ENCODE data around the gene MCC.

MCC gene

DNA sequence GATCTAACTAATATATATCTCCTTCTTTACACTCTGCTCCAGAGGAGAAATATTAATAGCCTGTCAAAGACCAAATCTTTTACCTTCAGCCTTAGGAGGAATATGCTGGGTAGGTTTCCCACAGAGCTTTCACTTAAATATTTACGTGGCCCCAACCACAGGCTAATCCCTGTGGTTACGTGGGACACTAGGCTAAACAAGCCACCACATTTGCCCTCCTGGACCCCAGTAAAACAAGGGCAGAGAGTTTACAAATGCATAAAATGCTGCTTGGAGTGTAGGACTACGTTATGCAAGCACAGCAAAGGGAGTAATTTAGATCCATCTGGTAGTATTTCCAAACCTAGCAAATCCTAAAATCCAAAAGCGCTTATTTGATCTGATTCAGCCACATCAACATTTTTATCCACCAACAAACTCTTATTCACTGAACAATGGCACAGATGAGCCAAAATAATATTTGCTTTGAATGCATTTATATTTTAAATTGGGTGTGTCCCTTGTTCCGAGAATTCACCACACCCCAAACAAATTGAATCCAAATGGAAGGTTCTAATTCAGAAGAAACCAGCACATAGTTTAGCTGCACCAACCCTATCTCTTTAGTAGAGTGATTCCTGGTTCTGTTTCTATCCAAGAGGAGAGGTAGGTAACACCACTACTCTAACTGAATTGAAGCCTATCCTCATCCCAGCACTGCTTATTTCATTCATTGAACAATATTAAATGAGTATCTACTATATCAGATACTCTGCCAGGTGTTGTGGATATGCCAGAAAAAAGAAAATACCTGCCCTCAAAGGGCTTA, 232.5 kb downstream of the MCC start:
- no peaks in the 10 kb centered on the region for H3K9me3 ChIP-seq (ENCODE audit: low read length)
- no peak overlapping the region for H3K27ac ChIP-seq (ENCODE audit: low read depth, low read length)
- H3K4me3 ChIP-seq (ENCODE audit: low read depth in 1 of 2, low read length in 2 of 2), result no peak overlapping the region
- H3K4me1 ChIP-seq (ENCODE audit: insufficient read depth, low read length), result no peaks in the 10 kb centered on the region
- no peaks in the 10 kb centered on the region for H3K27me3 ChIP-seq (ENCODE audit: control insufficient read depth in 1 of 2, insufficient read depth in 2 of 2, low read length in 2 of 2)
- H3K9ac ChIP-seq (ENCODE audit: low read length), result no peak overlapping the region
- H3K36me3 ChIP-seq (ENCODE audit: insufficient read depth, low read length), result no peaks in the 10 kb centered on the region

DNA sequence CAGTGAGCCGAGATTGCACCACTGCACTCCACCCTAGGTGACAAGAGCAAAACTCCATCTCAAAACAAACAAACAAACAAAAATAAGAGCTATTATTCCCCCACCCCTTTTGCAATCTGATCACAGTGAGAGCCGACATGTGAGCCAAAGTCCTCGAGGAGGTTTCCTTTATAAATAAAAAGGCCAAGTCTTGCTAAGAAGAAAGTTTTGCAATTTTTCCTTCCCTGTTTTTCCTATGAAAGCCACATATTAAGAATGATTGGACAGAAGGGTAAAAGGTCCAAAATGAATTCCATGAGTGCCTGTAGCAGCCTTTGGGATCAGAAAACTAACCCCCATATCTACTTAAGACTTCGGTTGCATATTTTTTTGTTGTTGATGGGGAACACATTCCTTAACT, 233.1 kb downstream of the MCC start:
- Histone ChIP-seq H3K27ac (ENCODE audit: low read depth, low read length) (no peak overlapping the region), H3K4me3 (ENCODE audit: low read depth in 1 of 2, low read length in 2 of 2) (no peak overlapping the region), H3K36me3 (ENCODE audit: insufficient read depth, low read length) (no peaks in the 10 kb centered on the region), H3K4me1 (ENCODE audit: insufficient read depth, low read length) (peaks cover 2% of the 10 kb centered on the region), H3K9ac (ENCODE audit: low read length) (no peak overlapping the region), H3K9me3 (ENCODE audit: low read length) (no peaks in the 10 kb centered on the region), H3K27me3 (ENCODE audit: control insufficient read depth in 1 of 2, insufficient read depth in 2 of 2, low read length in 2 of 2) (no peaks in the 10 kb centered on the region)

- Histone ChIP-seq H3K4me1 (ENCODE audit: insufficient read depth, low read length) (peaks cover 11% of the 10 kb centered on the region), H3K27ac (ENCODE audit: low read depth, low read length) (no peak overlapping the region), H3K36me3 (ENCODE audit: insufficient read depth, low read length) (no peaks in the 10 kb centered on the region), H3K27me3 (ENCODE audit: control insufficient read depth in 1 of 2, insufficient read depth in 2 of 2, low read length in 2 of 2) (no peaks in the 10 kb centered on the region), H3K9ac (ENCODE audit: low read length) (no peak overlapping the region), H3K4me3 (ENCODE audit: low read depth in 1 of 2, low read length in 2 of 2) (no peak overlapping the region), H3K9me3 (ENCODE audit: low read length) (no peaks in the 10 kb centered on the region)
Measured at GRCh38 chr5:113253037-113253436, 235.2 kb downstream of the MCC start.

- Histone ChIP-seq H3K4me1 (ENCODE audit: insufficient read depth, low read length) (peaks cover 14% of the 10 kb centered on the region), H3K27me3 (ENCODE audit: control insufficient read depth in 1 of 2, insufficient read depth in 2 of 2, low read length in 2 of 2) (no peaks in the 10 kb centered on the region), H3K36me3 (ENCODE audit: insufficient read depth, low read length) (no peaks in the 10 kb centered on the region), H3K9ac (ENCODE audit: low read length) (no peak overlapping the region), H3K27ac (ENCODE audit: low read depth, low read length) (no peak overlapping the region), H3K9me3 (ENCODE audit: low read length) (no peaks in the 10 kb centered on the region), H3K4me3 (ENCODE audit: low read depth in 1 of 2, low read length in 2 of 2) (no peak overlapping the region)
Measured at GRCh38 chr5:113252066-113252465, 236.2 kb downstream of the MCC start.

GRCh38 chr5:113250341-113250953, 237.8 kb downstream of the MCC start:
- H3K27me3 ChIP-seq (ENCODE audit: control insufficient read depth in 1 of 2, insufficient read depth in 2 of 2, low read length in 2 of 2), result no peaks in the 10 kb centered on the region
- H3K4me1 ChIP-seq (ENCODE audit: insufficient read depth, low read length), result peaks cover 26% of the 10 kb centered on the region
- H3K4me3 ChIP-seq (ENCODE audit: low read depth in 1 of 2, low read length in 2 of 2), result no peak overlapping the region
- no peak overlapping the region for H3K27ac ChIP-seq (ENCODE audit: low read depth, low read length)
- H3K9ac ChIP-seq (ENCODE audit: low read length), result no peak overlapping the region
- no peaks in the 10 kb centered on the region for H3K36me3 ChIP-seq (ENCODE audit: insufficient read depth, low read length)
- H3K9me3 ChIP-seq (ENCODE audit: low read length), result no peaks in the 10 kb centered on the region

- Histone ChIP-seq H3K36me3 (ENCODE audit: insufficient read depth, low read length) (no peaks in the 10 kb centered on the region), H3K27ac (ENCODE audit: low read depth, low read length) (no peak overlapping the region), H3K4me3 (ENCODE audit: low read depth in 1 of 2, low read length in 2 of 2) (no peak overlapping the region), H3K4me1 (ENCODE audit: insufficient read depth, low read length) (peaks cover 29% of the 10 kb centered on the region), H3K9me3 (ENCODE audit: low read length) (no peaks in the 10 kb centered on the region), H3K9ac (ENCODE audit: low read length) (no peak overlapping the region), H3K27me3 (ENCODE audit: control insufficient read depth in 1 of 2, insufficient read depth in 2 of 2, low read length in 2 of 2) (no peaks in the 10 kb centered on the region)
Measured at GRCh38 chr5:113249206-113249605, 239.0 kb downstream of the MCC start.

DNA sequence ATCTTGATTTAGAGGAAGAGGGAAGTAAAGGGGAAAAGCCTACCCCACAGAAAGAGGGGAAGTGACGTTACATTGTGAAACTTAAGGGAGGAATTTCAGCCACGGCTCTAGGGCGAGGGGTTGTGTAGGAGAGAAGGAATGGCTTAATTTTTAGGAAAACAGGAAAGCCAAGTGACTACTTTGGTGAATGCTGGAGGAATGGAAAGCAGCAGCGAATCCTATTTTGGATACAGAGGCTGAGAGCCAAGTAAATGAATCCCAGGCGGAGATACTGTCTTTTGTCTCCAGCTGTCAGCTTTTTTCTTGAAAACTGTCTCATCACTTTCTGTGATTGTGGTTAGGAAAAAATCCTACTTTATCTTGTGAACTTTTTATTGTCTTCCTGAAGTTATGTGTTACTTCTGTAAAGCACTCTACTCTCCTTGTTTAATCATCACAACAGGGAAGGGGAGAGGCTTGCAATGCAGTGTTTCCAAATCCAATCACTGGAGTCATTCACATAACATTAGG, 241.8 kb downstream of the MCC start:
- Histone ChIP-seq H3K4me3 (ENCODE audit: low read depth in 1 of 2, low read length in 2 of 2) (peak overlapping the region in 1 of 2 donors; percentile 21), H3K9ac (ENCODE audit: low read length) (peak overlapping the region; percentile 14), H3K36me3 (ENCODE audit: insufficient read depth, low read length) (no peaks in the 10 kb centered on the region), H3K4me1 (ENCODE audit: insufficient read depth, low read length) (peaks cover 29% of the 10 kb centered on the region), H3K9me3 (ENCODE audit: low read length) (no peaks in the 10 kb centered on the region), H3K27me3 (ENCODE audit: control insufficient read depth in 1 of 2, insufficient read depth in 2 of 2, low read length in 2 of 2) (no peaks in the 10 kb centered on the region), H3K27ac (ENCODE audit: low read depth, low read length) (peak overlapping the region; percentile 31)

DNA sequence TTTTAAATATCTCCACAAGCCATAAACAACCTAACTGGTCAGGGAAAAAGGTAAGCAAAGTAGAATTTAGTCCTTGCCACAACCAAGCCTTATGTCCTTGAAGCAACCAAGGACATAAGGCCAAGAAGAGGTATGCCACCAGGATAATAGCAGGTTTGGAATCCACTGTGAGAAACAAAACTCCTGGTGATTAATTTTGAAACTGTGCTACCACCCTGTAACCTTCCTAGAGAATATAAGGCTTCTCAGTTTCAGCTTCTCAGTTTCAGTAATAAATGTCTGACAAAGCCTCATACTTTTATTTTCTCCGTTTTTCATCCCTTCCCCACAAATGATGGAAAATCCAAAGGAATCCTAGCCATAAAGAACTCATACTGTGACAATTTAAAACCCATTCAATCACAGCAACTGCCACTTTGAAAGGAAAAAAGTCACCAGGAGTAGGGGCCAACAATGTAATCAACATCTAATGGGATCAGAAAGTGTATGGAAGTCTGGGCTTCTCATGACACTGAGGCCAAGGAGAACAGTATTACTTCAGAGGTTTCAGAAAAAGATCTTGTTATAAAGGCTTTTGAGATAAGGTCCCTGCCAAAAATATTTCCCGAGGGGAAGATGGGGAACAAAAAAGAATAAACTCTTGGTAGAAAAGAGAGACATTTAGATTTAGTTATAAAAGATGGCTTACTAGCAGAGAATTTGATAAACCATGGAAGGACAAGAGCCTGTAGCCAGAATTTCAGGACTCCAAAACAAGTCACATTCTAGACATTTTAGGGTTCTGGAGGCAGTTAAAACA, 242.6 kb downstream of the MCC start:
- no peaks in the 10 kb centered on the region for H3K27me3 ChIP-seq (ENCODE audit: control insufficient read depth in 1 of 2, insufficient read depth in 2 of 2, low read length in 2 of 2)
- H3K4me3 ChIP-seq (ENCODE audit: low read depth in 1 of 2, low read length in 2 of 2), result no peak overlapping the region
- H3K36me3 ChIP-seq (ENCODE audit: insufficient read depth, low read length), result no peaks in the 10 kb centered on the region
- peak overlapping the region; percentile 14 for H3K9ac ChIP-seq (ENCODE audit: low read length)
- no peak overlapping the region for H3K27ac ChIP-seq (ENCODE audit: low read depth, low read length)
- H3K4me1 ChIP-seq (ENCODE audit: insufficient read depth, low read length), result peaks cover 29% of the 10 kb centered on the region
- no peaks in the 10 kb centered on the region for H3K9me3 ChIP-seq (ENCODE audit: low read length)

- no peaks in the 10 kb centered on the region for H3K9me3 ChIP-seq (ENCODE audit: low read length)
- H3K4me1 ChIP-seq (ENCODE audit: insufficient read depth, low read length), result peaks cover 25% of the 10 kb centered on the region
- H3K9ac ChIP-seq (ENCODE audit: low read length), result no peak overlapping the region
- no peaks in the 10 kb centered on the region for H3K27me3 ChIP-seq (ENCODE audit: control insufficient read depth in 1 of 2, insufficient read depth in 2 of 2, low read length in 2 of 2)
- H3K36me3 ChIP-seq (ENCODE audit: insufficient read depth, low read length), result no peaks in the 10 kb centered on the region
- no peak overlapping the region for H3K4me3 ChIP-seq (ENCODE audit: low read depth in 1 of 2, low read length in 2 of 2)
- H3K27ac ChIP-seq (ENCODE audit: low read depth, low read length), result no peak overlapping the region
Measured at GRCh38 chr5:113244966-113245365, 243.3 kb downstream of the MCC start.

- H3K36me3 ChIP-seq (ENCODE audit: insufficient read depth, low read length), result no peaks in the 10 kb centered on the region
- H3K27me3 ChIP-seq (ENCODE audit: control insufficient read depth in 1 of 2, insufficient read depth in 2 of 2, low read length in 2 of 2), result no peaks in the 10 kb centered on the region
- no peaks in the 10 kb centered on the region for H3K9me3 ChIP-seq (ENCODE audit: low read length)
- H3K27ac ChIP-seq (ENCODE audit: low read depth, low read length), result no peak overlapping the region
- no peak overlapping the region for H3K9ac ChIP-seq (ENCODE audit: low read length)
- no peak overlapping the region for H3K4me3 ChIP-seq (ENCODE audit: low read depth in 1 of 2, low read length in 2 of 2)
- H3K4me1 ChIP-seq (ENCODE audit: insufficient read depth, low read length), result peaks cover 30% of the 10 kb centered on the region
Measured at GRCh38 chr5:113243349-113243664, 244.9 kb downstream of the MCC start.

- H3K4me3 ChIP-seq (ENCODE audit: low read depth in 1 of 2, low read length in 2 of 2), result no peak overlapping the region
- no peak overlapping the region for H3K27ac ChIP-seq (ENCODE audit: low read depth, low read length)
- no peaks in the 10 kb centered on the region for H3K9me3 ChIP-seq (ENCODE audit: low read length)
- no peaks in the 10 kb centered on the region for H3K36me3 ChIP-seq (ENCODE audit: insufficient read depth, low read length)
- H3K27me3 ChIP-seq (ENCODE audit: control insufficient read depth in 1 of 2, insufficient read depth in 2 of 2, low read length in 2 of 2), result no peaks in the 10 kb centered on the region
- peaks cover 31% of the 10 kb centered on the region for H3K4me1 ChIP-seq (ENCODE audit: insufficient read depth, low read length)
- no peak overlapping the region for H3K9ac ChIP-seq (ENCODE audit: low read length)
Measured at GRCh38 chr5:113242481-113243348, 245.5 kb downstream of the MCC start.

All from muscle layer of colon (tissue), 2 donors.